Measurements from ENCODE around the gene HOXC9.

HOXC9 gene

DNA sequence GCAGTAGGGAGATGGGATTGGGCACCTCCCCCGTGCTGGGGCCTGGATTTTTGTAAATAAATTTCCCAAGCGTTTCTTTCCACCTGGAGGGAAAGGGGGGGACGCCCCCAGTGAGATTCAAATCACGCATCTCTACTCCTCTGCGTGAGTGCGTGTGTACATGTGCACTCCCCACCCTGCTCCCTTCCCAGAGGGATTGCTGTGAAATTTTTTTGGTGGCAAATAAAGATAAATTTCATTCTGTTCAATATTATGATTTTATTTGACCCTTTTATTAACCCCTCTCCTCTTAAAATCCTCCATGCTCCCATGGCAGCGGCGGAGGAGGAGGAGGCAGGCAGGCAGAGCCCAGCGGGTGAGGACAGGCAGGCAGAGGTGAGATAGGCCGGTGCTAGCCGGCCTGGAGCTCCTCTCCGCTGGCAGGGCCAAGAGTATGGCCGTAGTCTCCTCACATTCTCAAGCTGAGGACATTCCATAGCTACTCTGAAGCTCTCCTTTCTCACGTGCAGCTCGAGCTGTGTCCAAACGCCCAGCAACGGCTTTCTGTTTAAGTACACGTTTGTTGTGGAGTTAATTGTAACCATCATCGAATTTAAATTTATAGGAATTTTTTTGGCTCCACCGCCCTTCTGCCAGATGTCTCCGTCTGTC is 23.7 kb upstream of the HOXC9 start:
- no peak for DNase-seq

DNA sequence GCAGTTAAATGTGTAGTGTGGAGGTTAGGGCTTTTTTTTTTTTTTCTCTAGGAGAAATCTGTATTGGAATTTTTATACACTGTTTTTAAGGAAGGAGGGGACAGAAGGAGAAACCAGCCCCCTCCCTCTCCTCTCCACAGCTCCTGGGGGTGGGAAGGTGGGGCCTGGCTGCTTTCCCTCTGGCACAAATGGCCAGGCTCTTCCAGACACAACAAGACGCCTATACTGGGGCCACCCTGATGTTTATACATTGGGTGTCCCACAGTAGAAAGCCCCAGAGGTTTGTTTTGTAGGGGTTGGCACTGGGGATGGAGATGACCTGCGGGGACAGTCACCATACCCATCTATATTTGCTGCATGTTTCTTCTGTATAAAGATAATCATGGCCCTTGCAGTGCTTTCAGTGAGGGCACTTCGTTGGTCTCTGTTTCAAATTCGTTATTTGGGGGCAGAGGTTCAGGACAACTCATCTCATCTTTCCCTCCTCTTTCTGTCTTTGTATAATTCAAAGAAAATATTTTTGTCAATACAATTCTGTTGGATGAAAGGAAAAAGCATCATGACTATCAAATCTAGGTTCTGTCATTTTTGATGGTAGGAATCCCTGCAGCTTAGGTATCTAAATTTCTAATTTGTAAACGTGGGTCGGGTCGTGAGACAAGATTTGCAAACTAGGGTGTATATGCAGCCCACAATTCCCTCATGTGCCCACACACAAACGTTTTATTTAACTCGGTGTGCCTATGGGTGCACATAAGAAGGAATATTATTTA is 23.0 kb upstream of the HOXC9 start:
- DNase-seq = no peak

- DNase-seq = no peak
Measured at GRCh38 chr12:53977596-53978445, 22.1 kb upstream of the HOXC9 start.

DNA sequence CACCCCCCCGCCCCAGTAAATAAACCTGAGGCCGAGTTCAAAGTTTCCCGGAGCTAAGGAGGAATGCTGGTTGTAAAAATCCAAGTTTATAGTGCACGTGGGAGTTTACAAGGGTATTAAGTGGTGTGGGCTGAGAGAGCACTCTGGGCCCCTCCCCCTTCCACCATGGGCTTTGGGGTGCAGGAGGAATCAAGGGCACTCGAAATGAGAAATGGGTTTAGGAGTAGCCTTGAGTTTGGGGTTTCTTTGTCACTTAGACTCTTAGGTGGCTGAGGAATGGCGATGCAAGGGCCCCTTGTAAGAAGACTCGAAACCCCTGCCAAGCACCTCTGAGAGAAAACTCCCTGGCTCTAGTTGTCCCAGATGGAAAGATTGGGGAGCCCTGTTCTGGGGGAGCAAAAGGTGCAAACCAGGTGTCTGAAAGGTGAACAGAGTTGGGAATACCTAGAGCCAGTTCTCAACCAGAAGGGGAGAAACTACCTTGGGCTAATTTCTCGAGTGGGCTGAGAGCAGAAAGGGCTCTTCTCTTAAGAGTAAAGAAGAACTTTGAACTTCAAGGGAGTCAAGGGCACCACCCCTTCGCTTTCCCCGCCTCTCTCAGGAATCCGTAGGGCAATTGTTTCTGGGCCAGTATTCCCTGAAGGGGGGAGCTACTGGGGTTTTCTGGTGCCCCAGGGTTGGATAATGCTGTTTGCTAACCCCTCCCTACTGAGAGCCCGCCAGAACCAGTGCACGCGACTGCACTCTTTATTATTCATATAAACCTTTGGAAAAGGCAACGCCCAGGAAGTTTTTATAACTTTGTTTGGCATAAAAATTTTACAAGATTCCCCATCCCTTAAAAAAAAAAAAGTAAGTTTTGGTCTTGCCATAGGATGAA is 21.2 kb upstream of the HOXC9 start:
- DNase-seq = no peak

GRCh38 chr12:53980104-53980801 is 19.7 kb upstream of the HOXC9 start:
- no peak for DNase-seq

DNA sequence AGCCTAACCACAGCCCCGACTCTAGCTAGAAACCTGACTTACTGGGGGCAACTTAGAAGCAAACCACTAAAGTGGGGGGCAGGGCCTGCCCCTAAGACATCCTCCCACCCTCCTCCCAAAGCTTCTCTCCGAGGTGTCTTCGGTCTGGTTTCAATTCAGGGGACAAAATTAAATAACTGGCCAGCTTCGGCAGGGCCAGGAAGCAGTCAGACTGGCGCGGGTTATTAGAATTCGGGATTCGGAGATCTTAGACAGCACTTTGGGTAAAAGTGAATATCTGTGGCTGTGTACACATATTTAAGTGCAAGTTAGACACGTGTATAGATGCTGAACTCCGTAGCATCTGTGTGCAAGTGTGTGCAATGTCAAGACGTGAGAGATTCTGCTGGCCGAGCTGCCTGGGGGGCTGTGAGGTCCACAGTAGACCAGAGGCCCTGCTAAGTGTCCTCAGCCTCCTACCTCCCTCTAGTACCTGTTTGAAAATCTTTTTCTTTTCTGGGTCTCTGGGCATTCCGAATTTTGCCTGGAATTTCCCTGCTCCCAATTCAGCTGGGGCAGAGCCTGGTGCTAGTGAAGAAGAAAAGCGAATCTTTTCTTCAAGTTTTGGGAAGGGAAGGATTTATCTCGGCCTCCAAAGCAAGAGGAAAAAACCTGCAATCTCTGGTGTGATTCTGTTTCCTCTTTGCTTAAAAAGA is 19.0 kb upstream of the HOXC9 start:
- no peak for DNase-seq

GRCh38 chr12:53981634-53982565 is 18.1 kb upstream of the HOXC9 start:
- DNase-seq = no peak

- no peak for DNase-seq
Measured at GRCh38 chr12:53982648-53983567, 17.1 kb upstream of the HOXC9 start.

DNA sequence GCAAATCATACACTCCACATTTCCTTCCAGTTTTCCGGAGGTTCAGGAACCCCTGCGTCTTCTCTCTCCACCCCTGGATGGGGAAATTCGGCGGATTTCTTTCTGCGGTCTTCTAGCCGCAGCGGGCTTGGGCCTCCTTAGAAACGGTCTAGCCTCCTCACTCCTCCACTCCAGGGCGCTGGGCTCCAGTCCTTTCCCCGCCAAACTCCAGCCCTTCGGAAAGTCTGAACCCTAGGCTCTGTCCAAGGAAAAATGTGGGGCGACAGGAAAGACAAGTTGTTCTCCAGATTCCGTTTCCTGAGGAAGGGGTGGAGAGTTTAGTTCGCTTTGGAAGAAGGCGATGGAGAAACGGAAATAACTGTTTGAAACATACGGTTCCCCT is 16.4 kb upstream of the HOXC9 start:
- no peak for DNase-seq

DNA sequence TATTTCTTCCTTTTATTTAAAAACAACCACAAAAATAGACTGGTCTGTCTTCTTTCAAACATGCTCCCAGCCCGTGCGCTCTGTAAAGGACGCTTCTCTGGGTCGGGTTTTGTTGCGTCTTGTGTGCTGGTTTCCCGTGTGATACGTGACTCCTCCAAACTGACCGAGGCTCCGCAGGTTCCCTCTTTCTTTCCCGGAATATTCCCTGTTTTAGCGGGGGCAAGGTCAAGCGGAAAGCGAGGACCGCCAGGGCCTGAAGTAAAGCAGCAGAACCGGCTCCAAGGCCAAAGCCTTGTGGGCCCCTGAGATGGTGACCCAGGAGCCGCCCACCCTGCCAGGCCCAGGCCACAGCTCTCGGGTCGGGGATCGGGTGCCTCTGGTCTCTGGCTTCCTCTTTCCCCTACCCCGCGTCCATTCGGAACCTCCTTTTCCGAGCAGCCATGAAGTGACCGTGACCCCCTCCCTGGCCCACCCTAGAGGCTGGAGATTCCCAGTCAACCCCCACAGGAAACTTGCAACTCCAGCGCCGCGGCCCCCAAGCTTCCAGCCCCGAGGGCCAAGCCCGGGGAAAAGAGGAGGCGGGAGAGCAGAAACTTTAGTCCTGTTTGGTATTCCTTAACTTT is 15.9 kb upstream of the HOXC9 start:
- no peak for DNase-seq

DNA sequence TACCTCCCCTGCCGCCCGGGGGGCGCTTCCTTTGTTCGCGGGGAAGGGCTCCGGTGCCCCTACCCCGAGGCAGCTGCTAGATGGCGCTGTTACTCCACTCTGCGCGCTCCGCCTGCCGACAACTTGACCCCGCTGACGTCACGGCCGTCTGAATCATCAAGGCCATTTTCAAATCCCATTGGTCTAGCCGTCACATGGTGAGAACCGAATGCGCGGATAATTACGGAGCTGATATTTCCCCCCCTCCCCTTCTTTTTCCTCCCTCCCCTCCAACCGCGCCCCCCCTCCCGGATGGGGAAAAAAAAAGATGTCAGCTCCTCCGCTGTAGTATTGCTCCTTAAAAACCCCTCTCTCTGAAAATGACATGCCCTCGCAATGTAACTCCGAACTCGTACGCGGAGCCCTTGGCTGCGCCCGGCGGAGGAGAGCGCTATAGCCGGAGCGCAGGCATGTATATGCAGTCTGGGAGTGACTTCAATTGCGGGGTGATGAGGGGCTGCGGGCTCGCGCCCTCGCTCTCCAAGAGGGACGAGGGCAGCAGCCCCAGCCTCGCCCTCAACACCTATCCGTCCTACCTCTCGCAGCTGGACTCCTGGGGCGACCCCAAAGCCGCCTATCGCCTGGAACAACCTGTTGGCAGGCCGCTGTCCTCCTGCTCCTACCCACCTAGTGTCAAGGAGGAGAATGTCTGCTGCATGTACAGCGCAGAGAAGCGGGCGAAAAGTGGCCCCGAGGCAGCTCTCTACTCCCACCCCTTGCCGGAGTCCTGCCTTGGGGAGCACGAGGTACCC is 14.9 kb upstream of the HOXC9 start, which contains the start of gene HOXC10:
Gene HOXC10, plus strand, starts transcription at position 246 of the 791 bp plus-strand sequence. Its CDS starts 114 bp downstream, at position 360.
- DNase-seq = no peak

DNA sequence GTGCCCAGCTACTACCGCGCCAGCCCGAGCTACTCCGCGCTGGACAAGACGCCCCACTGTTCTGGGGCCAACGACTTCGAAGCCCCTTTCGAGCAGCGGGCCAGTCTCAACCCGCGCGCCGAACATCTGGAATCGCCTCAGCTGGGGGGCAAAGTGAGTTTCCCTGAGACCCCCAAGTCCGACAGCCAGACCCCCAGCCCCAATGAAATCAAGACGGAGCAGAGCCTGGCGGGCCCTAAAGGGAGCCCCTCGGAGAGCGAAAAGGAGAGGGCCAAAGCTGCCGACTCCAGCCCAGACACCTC is 14.3 kb upstream of the HOXC9 start:
- no peak for DNase-seq

- DNase-seq = no peak
Measured at GRCh38 chr12:53985994-53986685, 13.8 kb upstream of the HOXC9 start.

GRCh38 chr12:53986686-53987483 is 13.1 kb upstream of the HOXC9 start:
- no peak for DNase-seq

DNA sequence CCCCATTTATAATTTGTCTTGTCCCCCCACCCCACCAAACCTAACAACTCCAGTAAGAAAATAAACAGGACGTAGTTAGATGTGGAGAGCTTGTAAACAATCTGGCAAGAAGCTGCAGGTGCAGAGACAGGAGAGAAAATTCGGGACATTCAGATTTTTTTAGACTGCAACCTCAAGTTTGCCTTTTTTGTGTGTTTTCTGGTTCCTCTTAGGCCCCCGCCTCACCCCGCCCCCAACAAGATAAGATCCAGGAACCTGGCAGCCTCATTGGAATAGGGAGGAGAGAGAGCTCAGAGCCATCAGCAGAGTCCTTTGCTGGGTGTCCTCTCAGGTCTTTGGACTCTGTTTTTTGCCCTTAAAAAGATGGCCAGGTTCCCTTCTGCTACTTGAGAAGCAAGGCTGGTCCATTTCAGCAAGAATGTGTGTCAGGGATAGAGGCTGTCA is 12.2 kb upstream of the HOXC9 start:
- no peak for DNase-seq

DNA sequence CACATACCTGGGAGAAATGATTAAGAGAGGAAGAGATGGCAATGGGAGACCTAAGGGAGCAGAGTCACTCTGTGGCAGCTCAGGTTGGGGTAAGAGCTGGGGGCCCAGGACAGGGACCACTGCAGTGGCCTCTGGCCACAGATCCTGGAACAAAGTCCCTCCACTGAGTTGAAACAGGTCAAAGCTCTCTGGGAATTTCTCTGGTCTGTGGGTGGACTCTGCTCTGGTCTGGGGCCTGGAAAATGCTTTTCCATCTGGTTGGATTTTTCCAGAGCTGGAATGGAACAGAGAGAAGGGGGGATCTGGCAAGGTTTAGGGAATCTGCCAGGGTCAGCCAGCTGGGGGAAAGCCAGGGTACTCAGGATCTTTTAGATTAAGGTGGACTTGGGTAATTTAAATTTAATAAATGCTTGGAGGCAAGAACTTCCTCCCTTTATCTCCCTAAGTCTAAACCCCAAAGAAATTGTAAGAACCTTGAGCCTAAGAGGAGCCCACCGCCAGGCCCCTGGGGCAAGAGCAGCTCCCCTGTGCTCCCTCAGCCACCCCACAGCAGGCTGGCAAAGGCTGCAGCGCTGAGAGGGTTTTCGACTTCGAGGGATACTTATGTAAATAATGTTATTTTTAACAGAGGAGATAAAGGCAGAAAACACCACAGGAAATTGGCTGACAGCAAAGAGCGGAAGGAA is 11.3 kb upstream of the HOXC9 start:
- DNase-seq = no peak

All from NCI-H1436 treated with DMSO at 0.1 percent for 48 hours (cell line).